Measurements from ENCODE around the gene PANK3. TPM values are rescaled to one million over a fixed set of nuclear protein-coding genes. Genes with fewer than 3 reads are reported as not detected.

PANK3 gene
- total and polyA plus RNA-seq, 10 of the 15 experiments (the other 5 are each of a cell fraction or from before 2014, with no cell fraction given): 4.7 to 43.7 (median 23.9) TPM

DNA sequence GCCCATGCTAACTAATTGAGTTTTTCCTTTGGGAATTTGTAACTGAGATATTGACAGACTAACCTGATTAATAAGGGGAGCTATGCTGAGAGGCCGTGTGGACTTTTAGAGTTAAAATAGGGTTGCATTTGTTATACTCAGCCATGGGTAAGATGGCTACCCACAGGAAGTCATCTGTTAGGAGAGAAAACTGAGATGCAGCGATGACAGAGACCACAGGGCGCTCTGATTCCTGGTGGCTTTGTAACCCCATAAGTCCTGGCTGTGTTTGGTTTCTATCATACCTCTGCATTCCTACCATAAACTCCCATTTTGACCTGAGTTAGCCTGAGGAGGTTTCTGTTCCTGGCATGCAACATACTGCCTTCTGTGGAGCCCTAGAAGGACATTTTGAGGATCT, 19.5 kb upstream of the PANK3 start (continued):
- TF ChIP-seq, protein P1, sequence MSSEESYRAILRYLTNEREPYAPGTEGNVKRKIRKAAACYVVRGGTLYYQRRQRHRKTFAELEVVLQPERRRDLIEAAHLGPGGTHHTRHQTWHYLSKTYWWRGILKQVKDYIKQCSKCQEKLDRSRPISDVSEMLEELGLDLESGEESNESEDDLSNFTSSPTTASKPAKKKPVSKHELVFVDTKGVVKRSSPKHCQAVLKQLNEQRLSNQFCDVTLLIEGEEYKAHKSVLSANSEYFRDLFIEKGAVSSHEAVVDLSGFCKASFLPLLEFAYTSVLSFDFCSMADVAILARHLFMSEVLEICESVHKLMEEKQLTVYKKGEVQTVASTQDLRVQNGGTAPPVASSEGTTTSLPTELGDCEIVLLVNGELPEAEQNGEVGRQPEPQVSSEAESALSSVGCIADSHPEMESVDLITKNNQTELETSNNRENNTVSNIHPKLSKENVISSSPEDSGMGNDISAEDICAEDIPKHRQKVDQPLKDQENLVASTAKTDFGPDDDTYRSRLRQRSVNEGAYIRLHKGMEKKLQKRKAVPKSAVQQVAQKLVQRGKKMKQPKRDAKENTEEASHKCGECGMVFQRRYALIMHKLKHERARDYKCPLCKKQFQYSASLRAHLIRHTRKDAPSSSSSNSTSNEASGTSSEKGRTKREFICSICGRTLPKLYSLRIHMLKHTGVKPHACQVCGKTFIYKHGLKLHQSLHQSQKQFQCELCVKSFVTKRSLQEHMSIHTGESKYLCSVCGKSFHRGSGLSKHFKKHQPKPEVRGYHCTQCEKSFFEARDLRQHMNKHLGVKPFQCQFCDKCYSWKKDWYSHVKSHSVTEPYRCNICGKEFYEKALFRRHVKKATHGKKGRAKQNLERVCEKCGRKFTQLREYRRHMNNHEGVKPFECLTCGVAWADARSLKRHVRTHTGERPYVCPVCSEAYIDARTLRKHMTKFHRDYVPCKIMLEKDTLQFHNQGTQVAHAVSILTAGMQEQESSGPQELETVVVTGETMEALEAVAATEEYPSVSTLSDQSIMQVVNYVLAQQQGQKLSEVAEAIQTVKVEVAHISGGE (CRISPR knock-in tag; IDR thresholded peaks at IDR 0.05): no peak
- TF ChIP-seq, protein P2, sequence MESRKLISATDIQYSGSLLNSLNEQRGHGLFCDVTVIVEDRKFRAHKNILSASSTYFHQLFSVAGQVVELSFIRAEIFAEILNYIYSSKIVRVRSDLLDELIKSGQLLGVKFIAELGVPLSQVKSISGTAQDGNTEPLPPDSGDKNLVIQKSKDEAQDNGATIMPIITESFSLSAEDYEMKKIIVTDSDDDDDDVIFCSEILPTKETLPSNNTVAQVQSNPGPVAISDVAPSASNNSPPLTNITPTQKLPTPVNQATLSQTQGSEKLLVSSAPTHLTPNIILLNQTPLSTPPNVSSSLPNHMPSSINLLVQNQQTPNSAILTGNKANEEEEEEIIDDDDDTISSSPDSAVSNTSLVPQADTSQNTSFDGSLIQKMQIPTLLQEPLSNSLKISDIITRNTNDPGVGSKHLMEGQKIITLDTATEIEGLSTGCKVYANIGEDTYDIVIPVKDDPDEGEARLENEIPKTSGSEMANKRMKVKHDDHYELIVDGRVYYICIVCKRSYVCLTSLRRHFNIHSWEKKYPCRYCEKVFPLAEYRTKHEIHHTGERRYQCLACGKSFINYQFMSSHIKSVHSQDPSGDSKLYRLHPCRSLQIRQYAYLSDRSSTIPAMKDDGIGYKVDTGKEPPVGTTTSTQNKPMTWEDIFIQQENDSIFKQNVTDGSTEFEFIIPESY (IDR thresholded peaks at IDR 0.05): no peak
- TF ChIP-seq YY1 (IDR thresholded peaks at IDR 0.05; ENCODE audit: low read depth, low read length) (no peak), STAT3 (IDR thresholded peaks at IDR 0.05; ENCODE audit: low read depth, low read length) (no peak)

DNA sequence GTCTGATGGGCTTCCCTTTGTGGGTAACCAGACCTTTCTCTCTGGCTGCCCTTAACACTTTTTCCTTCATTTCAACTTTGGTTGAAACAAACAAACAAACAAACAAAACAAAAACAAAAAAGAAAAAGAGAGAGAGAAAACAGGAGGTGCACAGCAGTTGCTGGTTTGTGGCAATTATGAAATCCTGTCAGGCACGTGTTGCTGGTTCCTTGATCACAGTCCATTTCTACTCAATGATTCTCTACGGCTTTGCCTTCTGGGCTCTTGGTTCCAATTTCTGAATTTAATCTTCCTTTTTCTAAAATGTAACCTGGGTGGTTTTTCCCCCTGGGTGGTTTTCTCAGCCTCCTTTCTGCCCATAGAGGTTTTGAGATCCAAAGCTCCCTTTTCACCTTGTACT, 17.8 kb upstream of the PANK3 start:
- intact Hi-C loops (cut with micrococcal nuclease; ENCODE audit: unreplicated experiment): no loop called here
- TF ChIP-seq, protein P3, sequence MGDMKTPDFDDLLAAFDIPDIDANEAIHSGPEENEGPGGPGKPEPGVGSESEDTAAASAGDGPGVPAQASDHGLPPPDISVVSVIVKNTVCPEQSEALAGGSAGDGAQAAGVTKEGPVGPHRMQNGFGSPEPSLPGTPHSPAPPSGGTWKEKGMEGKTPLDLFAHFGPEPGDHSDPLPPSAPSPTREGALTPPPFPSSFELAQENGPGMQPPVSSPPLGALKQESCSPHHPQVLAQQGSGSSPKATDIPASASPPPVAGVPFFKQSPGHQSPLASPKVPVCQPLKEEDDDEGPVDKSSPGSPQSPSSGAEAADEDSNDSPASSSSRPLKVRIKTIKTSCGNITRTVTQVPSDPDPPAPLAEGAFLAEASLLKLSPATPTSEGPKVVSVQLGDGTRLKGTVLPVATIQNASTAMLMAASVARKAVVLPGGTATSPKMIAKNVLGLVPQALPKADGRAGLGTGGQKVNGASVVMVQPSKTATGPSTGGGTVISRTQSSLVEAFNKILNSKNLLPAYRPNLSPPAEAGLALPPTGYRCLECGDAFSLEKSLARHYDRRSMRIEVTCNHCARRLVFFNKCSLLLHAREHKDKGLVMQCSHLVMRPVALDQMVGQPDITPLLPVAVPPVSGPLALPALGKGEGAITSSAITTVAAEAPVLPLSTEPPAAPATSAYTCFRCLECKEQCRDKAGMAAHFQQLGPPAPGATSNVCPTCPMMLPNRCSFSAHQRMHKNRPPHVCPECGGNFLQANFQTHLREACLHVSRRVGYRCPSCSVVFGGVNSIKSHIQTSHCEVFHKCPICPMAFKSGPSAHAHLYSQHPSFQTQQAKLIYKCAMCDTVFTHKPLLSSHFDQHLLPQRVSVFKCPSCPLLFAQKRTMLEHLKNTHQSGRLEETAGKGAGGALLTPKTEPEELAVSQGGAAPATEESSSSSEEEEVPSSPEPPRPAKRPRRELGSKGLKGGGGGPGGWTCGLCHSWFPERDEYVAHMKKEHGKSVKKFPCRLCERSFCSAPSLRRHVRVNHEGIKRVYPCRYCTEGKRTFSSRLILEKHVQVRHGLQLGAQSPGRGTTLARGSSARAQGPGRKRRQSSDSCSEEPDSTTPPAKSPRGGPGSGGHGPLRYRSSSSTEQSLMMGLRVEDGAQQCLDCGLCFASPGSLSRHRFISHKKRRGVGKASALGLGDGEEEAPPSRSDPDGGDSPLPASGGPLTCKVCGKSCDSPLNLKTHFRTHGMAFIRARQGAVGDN (IDR thresholded peaks at IDR 0.05): no peak
- TF ChIP-seq ZNF622 (IDR thresholded peaks at IDR 0.05): no peak
- TF ChIP-seq RB1 (IDR thresholded peaks at IDR 0.05; ENCODE audit: borderline replicate concordance): no peak
- TF ChIP-seq HDGF (IDR thresholded peaks at IDR 0.05): no peak
- TF ChIP-seq SRF (IDR thresholded peaks at IDR 0.05; ENCODE audit: low read depth in 2 of 2, low read length in 2 of 2): no peak
- no peak for TF ChIP-seq MTA2 (IDR thresholded peaks at IDR 0.05; ENCODE audit: low read depth)
- TF ChIP-seq POLR2AphosphoS5 (IDR thresholded peaks at IDR 0.05; ENCODE audit: low read length): no peak
- TF ChIP-seq SP1 (IDR thresholded peaks at IDR 0.05; ENCODE audit: low read depth, low read length): no peak
- TF ChIP-seq PAX8 (IDR thresholded peaks at IDR 0.05): no peak
- TF ChIP-seq GATAD2B (conservative IDR thresholded peaks at IDR 0.05; ENCODE audit: low read depth): no peak
- TF ChIP-seq NRF1 (conservative IDR thresholded peaks at IDR 0.05; ENCODE audit: low read depth, low read length): no peak
- TF ChIP-seq SMAD1 (IDR thresholded peaks at IDR 0.05; ENCODE audit: low read depth, partially characterized antibody): no peak

More for the DNA sequence above, 17.8 kb upstream of the PANK3 start:
- no peaks in the 10 kb centered on the region for H3K79me2 ChIP-seq (ENCODE audit: control insufficient read depth, insufficient read depth, low read length)
- no peaks in the 10 kb centered on the region; the same call in 2 of the 3 replicates for H3K9me3 ChIP-seq (replicated peaks; ENCODE audit: control insufficient read depth, insufficient read depth, low read length)
- DNase-seq (ENCODE audit: low read depth, low spot score) (no peak), ATAC-seq (no peak), FAIRE-seq (no peak)
- no peaks in the 10 kb centered on the region for H4K20me1 ChIP-seq (ENCODE audit: control insufficient read depth, insufficient read depth)
- WGBS (ENCODE audit: insufficient coverage, insufficient replicate concordance, low lambda C conversion rate, missing lambda C conversion rate): 0% methylated on average over 2 of the region's 2 CpGs
- H3K27ac ChIP-seq (ENCODE audit: control insufficient read depth, insufficient read depth): no peak overlapping the region
- no peak overlapping the region for H3K4me2 ChIP-seq (ENCODE audit: control insufficient read depth, insufficient read depth)
- H3K27me3 ChIP-seq (replicated peaks in 1 of 2; ENCODE audit: control insufficient read depth in 2 of 2, insufficient read depth in 2 of 2, low read length in 1 of 2): no peaks in the 10 kb centered on the region
- no peak overlapping the region for H3K9ac ChIP-seq (ENCODE audit: control insufficient read depth, insufficient read depth, low read length)
- no peaks in the 10 kb centered on the region for H3K36me3 ChIP-seq (ENCODE audit: control insufficient read depth in 2 of 2, insufficient read depth in 2 of 2, low read length in 1 of 2)
- no TSS peak for BruUV-seq (replicated peaks)
- ChIA-PET POLR2A (interaction anchor here (0.6 kb wide), 1 partner anchor 140 kb away, joined by 9 read pairs; no protein-coding TSS in a partner anchor), RAD21 (ENCODE audit: unreplicated experiment) (no interaction called here), SMC1A (ENCODE audit: uncharacterized antibody, unreplicated experiment) (no interaction called here), CTCF (no interaction called here)
- H3K4me3 ChIP-seq: no peak overlapping the region
- in situ Hi-C loops (cut with MboI): no loop called here
- no peaks in the 10 kb centered on the region for H3K4me1 ChIP-seq (ENCODE audit: control insufficient read depth, insufficient read depth, low read length)
- H2AFZ ChIP-seq (ENCODE audit: control insufficient read depth, low read depth, low read length): no peak overlapping the region
